ENCODE measurements around the gene ADGRF1.

ADGRF1 gene

GRCh38 chr6:47047479-47048407 is 5.6 kb upstream of the ADGRF1 start:
- DNase-seq (ENCODE audit: low spot score) = peak; percentile 20
- Mint-ChIP-seq H3K9me3 (no peaks in the 10 kb centered on the region), H3K27me3 (ENCODE audit: low read depth) (peaks cover 12% of the 10 kb centered on the region), H3K4me3 (no peak overlapping the region), H3K36me3 (ENCODE audit: low read depth) (no peaks in the 10 kb centered on the region), H3K4me1 (ENCODE audit: low read depth) (peaks cover 4% of the 10 kb centered on the region), H3K27ac (no peak overlapping the region)

- no peaks in the 10 kb centered on the region for H3K9me3 Mint-ChIP-seq
- H3K27me3 Mint-ChIP-seq (ENCODE audit: low read depth) = peaks cover 12% of the 10 kb centered on the region
- H3K36me3 Mint-ChIP-seq (ENCODE audit: low read depth) = no peaks in the 10 kb centered on the region
- DNase-seq (ENCODE audit: low spot score) = no peak
- no peak overlapping the region for H3K27ac Mint-ChIP-seq
- H3K4me3 Mint-ChIP-seq = no peak overlapping the region
- peaks cover 4% of the 10 kb centered on the region for H3K4me1 Mint-ChIP-seq (ENCODE audit: low read depth)
These were observed 5.0 kb upstream of the ADGRF1 start for GRCh38 chr6:47047097-47047478.

DNA sequence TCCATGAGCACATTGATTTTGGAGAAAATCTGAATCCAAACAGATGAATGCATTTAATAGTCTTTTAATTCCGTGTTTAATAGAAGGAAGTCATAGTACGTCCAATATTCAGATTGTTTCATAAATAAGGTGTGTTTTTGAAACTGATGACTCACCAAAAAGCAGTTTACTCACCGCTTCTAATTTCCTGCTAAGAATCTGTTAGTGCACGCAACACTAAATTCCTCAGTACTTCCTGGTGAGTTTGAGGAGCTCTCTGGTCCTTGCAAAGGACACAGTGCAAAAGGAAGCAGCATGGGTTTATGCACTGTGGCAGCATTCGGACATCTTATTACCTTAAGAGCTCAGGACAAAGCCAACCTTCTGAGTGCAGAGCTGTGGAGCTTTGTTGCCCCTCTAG is 2.3 kb upstream of the ADGRF1 start:
- H3K27me3 Mint-ChIP-seq (ENCODE audit: low read depth) = peaks cover 12% of the 10 kb centered on the region

DNA sequence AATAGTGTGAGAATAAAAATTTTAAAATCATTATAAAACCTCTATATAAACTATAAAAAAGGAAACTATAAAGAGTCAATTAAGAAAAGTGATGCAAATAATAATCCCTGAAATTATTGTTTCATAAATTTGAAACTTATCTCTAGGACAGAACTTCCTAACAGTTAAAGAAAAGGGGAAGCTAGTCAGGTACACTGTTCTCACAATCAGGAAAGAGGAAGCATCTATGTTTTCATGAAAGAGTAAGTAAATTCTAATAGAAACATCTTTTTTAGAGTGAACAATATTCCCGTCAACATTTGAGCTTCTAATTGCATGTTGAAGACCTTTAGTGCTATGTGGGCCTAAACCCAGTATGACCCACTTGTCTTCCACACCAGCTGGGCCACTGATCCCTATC is 1.2 kb upstream of the ADGRF1 start:
- peaks cover 4% of the 10 kb centered on the region for H3K4me1 Mint-ChIP-seq (ENCODE audit: low read depth)
- no peak overlapping the region for H3K27ac Mint-ChIP-seq
- H3K9me3 Mint-ChIP-seq = no peaks in the 10 kb centered on the region
- no peak overlapping the region for H3K4me3 Mint-ChIP-seq
- DNase-seq (ENCODE audit: low spot score) = no peak
- H3K27me3 Mint-ChIP-seq (ENCODE audit: low read depth) = peaks cover 10% of the 10 kb centered on the region
- no peaks in the 10 kb centered on the region for H3K36me3 Mint-ChIP-seq (ENCODE audit: low read depth)

More for the DNA sequence above, 2.3 kb upstream of the ADGRF1 start:
- peaks cover 4% of the 10 kb centered on the region for H3K4me1 Mint-ChIP-seq (ENCODE audit: low read depth)
- no peak overlapping the region for H3K27ac Mint-ChIP-seq
- no peak for DNase-seq (ENCODE audit: low spot score)
- no peaks in the 10 kb centered on the region for H3K36me3 Mint-ChIP-seq (ENCODE audit: low read depth)
- no peak overlapping the region for H3K4me3 Mint-ChIP-seq
- no peaks in the 10 kb centered on the region for H3K9me3 Mint-ChIP-seq

- Mint-ChIP-seq H3K27ac (no peak overlapping the region), H3K4me1 (ENCODE audit: low read depth) (no peaks in the 10 kb centered on the region), H3K9me3 (no peaks in the 10 kb centered on the region), H3K27me3 (ENCODE audit: low read depth) (peaks cover 7% of the 10 kb centered on the region), H3K36me3 (ENCODE audit: low read depth) (no peaks in the 10 kb centered on the region), H3K4me3 (no peak overlapping the region)
- DNase-seq (ENCODE audit: low spot score) = no peak
These were observed 391 bp downstream of the ADGRF1 start for GRCh38 chr6:47041741-47042140.

GRCh38 chr6:47034926-47035325 is 7.2 kb downstream of the ADGRF1 start:
- no peak for DNase-seq (ENCODE audit: low spot score)
- Mint-ChIP-seq H3K9me3 (no peaks in the 10 kb centered on the region), H3K27ac (no peak overlapping the region), H3K27me3 (ENCODE audit: low read depth) (peaks cover 5% of the 10 kb centered on the region), H3K36me3 (ENCODE audit: low read depth) (no peaks in the 10 kb centered on the region), H3K4me1 (ENCODE audit: low read depth) (no peaks in the 10 kb centered on the region), H3K4me3 (no peak overlapping the region)

GRCh38 chr6:47034421-47034820 is 7.7 kb downstream of the ADGRF1 start:
- H3K4me1 Mint-ChIP-seq (ENCODE audit: low read depth) = no peaks in the 10 kb centered on the region
- no peak for DNase-seq (ENCODE audit: low spot score)
- no peak overlapping the region for H3K27ac Mint-ChIP-seq
- H3K9me3 Mint-ChIP-seq = no peaks in the 10 kb centered on the region
- no peaks in the 10 kb centered on the region for H3K36me3 Mint-ChIP-seq (ENCODE audit: low read depth)
- H3K4me3 Mint-ChIP-seq = no peak overlapping the region
- H3K27me3 Mint-ChIP-seq (ENCODE audit: low read depth) = peaks cover 5% of the 10 kb centered on the region

GRCh38 chr6:47032974-47033765 is 9.0 kb downstream of the ADGRF1 start:
- H3K9me3 Mint-ChIP-seq = no peaks in the 10 kb centered on the region
- no peaks in the 10 kb centered on the region for H3K36me3 Mint-ChIP-seq (ENCODE audit: low read depth)
- no peak overlapping the region for H3K4me3 Mint-ChIP-seq
- H3K27ac Mint-ChIP-seq = no peak overlapping the region
- peaks cover 5% of the 10 kb centered on the region for H3K27me3 Mint-ChIP-seq (ENCODE audit: low read depth)
- DNase-seq (ENCODE audit: low spot score) = no peak
- H3K4me1 Mint-ChIP-seq (ENCODE audit: low read depth) = no peaks in the 10 kb centered on the region

DNA sequence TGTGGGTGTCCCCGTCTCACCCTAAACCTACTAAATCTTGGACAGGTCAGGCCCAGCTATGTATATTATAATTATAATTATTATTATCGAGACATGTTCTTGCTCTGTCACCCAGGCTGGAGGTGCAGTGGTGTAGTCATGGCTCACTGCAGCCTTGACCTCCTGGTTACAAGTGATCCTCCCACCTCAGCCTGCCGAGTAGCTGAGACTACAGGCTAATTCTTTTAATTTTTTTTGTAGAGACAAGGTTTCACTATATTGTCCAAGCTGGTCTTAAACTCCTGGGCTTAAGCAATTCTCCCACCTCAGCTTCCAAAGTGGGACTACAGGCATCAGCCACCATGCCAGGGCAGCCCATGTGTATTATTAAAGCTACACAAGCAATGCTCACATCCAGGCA is 10.5 kb downstream of the ADGRF1 start:
- H3K27ac Mint-ChIP-seq = no peak overlapping the region
- H3K4me1 Mint-ChIP-seq (ENCODE audit: low read depth) = no peaks in the 10 kb centered on the region
- H3K36me3 Mint-ChIP-seq (ENCODE audit: low read depth) = no peaks in the 10 kb centered on the region
- peaks cover 5% of the 10 kb centered on the region for H3K27me3 Mint-ChIP-seq (ENCODE audit: low read depth)
- DNase-seq (ENCODE audit: low spot score) = no peak
- no peaks in the 10 kb centered on the region for H3K9me3 Mint-ChIP-seq
- no peak overlapping the region for H3K4me3 Mint-ChIP-seq

DNA sequence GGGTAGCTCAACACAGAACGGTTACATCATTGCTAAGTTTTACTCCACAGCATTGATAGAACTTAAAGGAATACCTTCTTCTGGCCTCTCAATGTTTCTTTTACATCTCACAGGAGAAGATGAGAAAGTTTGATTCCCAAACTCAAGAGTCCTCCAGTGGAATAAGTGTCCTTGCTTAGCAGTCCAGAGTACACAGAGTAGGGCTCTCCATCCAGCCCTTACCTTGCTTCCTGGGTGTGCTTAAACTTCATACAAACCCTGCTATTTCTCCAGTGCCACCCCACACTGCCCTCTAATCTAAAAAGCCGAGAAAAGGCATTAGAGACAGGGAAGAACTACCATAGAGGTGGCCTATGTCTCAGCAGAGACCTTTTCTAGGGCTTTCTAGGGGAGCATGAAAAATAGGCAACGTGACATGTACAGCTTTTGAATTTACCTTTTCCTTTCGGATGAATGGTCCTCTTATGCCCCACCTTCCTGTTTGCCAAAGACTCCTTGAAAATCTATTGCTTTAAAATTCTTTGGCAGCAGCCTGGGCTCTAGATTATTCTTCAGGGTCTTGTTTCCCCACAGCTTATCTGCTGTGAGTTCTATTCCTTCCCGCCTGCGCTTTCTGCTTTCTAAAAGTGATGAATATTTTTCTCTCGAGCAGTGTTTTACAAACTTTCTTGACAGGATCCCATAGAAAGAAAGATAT is 12.1 kb downstream of the ADGRF1 start:
- H3K27ac Mint-ChIP-seq = no peak overlapping the region
- no peak overlapping the region for H3K4me3 Mint-ChIP-seq
- DNase-seq (ENCODE audit: low spot score) = no peak
- no peaks in the 10 kb centered on the region for H3K36me3 Mint-ChIP-seq (ENCODE audit: low read depth)
- H3K27me3 Mint-ChIP-seq (ENCODE audit: low read depth) = no peaks in the 10 kb centered on the region
- no peaks in the 10 kb centered on the region for H3K4me1 Mint-ChIP-seq (ENCODE audit: low read depth)
- H3K9me3 Mint-ChIP-seq = no peaks in the 10 kb centered on the region

- H3K4me3 Mint-ChIP-seq = no peak overlapping the region
- no peaks in the 10 kb centered on the region for H3K36me3 Mint-ChIP-seq (ENCODE audit: low read depth)
- no peaks in the 10 kb centered on the region for H3K4me1 Mint-ChIP-seq (ENCODE audit: low read depth)
- H3K9me3 Mint-ChIP-seq = no peaks in the 10 kb centered on the region
- no peak for DNase-seq (ENCODE audit: low spot score)
- no peaks in the 10 kb centered on the region for H3K27me3 Mint-ChIP-seq (ENCODE audit: low read depth)
- H3K27ac Mint-ChIP-seq = no peak overlapping the region
These were observed 13.2 kb downstream of the ADGRF1 start for GRCh38 chr6:47028835-47029360.

- Mint-ChIP-seq H3K4me1 (ENCODE audit: low read depth) (no peaks in the 10 kb centered on the region), H3K27me3 (ENCODE audit: low read depth) (no peaks in the 10 kb centered on the region), H3K27ac (no peak overlapping the region), H3K9me3 (no peaks in the 10 kb centered on the region), H3K36me3 (ENCODE audit: low read depth) (no peaks in the 10 kb centered on the region), H3K4me3 (no peak overlapping the region)
- DNase-seq (ENCODE audit: low spot score) = no peak
These were observed 14.8 kb downstream of the ADGRF1 start for GRCh38 chr6:47027315-47027714.

DNA sequence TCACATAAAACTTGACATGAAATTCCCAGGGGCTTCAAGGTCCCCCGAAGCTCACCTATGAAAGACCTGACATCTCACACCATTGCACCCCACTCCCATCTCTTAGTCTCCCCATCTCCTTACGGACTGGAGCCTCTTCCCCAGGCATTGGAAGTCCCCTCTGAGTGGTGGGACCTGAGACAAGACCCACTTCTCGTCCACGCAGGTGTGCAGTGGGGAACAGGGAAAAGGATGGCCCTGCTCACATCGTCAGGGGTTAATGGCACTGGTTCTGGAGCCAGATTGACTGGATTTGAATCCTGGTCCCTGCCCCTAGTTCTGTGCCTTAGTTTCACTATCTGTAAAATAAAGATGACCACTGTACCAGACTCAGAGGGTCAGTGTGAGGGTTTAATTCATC is 15.5 kb downstream of the ADGRF1 start:
- Mint-ChIP-seq H3K9me3 (no peaks in the 10 kb centered on the region), H3K4me1 (ENCODE audit: low read depth) (no peaks in the 10 kb centered on the region), H3K27me3 (ENCODE audit: low read depth) (no peaks in the 10 kb centered on the region), H3K4me3 (no peak overlapping the region), H3K36me3 (ENCODE audit: low read depth) (no peaks in the 10 kb centered on the region), H3K27ac (no peak overlapping the region)
- no peak for DNase-seq (ENCODE audit: low spot score)

DNA sequence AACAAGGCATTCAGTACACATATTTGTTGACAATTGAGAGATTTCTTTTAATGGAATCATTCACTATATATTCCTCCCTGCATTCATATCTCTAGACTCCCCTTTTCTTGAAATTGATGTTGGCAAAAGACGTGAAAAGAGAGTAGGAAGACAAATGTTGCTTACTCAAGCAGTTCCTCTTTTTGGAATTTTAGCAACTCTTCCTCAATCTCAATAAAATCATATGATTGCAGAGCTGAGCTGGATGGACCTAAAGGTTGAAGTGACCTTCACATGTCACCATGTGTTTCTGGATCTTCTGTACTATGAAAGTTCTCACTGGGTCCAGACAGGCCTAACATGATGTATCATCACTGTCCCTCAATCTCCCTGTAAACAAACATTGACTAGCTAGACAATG is 18.6 kb downstream of the ADGRF1 start:
- DNase-seq (ENCODE audit: low spot score) = no peak
- Mint-ChIP-seq H3K9me3 (no peaks in the 10 kb centered on the region), H3K27ac (no peak overlapping the region), H3K27me3 (ENCODE audit: low read depth) (no peaks in the 10 kb centered on the region), H3K4me1 (ENCODE audit: low read depth) (no peaks in the 10 kb centered on the region), H3K4me3 (no peak overlapping the region), H3K36me3 (ENCODE audit: low read depth) (no peaks in the 10 kb centered on the region)
